B cell (primary cell): ENCODE results near the gene ZNF134. TPM values are rescaled to one million over a fixed set of nuclear protein-coding genes. Genes with fewer than 3 reads are reported as not detected.

Experiments used
- ATAC-seq: fragments of 200-7000 bp; cut with Tn5 transposase; one replicate; pipeline ENCODE4 v1.10.0; 2021; ENCODE audit warnings: low read depth, mild to moderate bottlenecking, moderate number of reproducible peaks, moderate library complexity
- CTCF ChIA-PET: fragments of 350-600 bp; sonication (Branson Sonifier 250); formaldehyde crosslinking; loops from one replicate; lab custom pipeline; 2021; ENCODE audit warnings: antibody characterized with exemption, inconsistent platforms; lab: Charles Lee
- POLR2A ChIA-PET: fragments of 350-600 bp; sonication (Branson Sonifier 250); formaldehyde crosslinking; loops from one replicate; lab custom pipeline; 2021; ENCODE audit warnings: antibody characterized with exemption; lab: Charles Lee
- DNase-seq: peaks from one replicate; pipeline ENCODE4 v3.0.0; 2013
- H2AFZ ChIP-seq: 2 replicates; pipeline ENCODE4 v1.6.1; 2012; ENCODE audit warnings: mild to moderate bottlenecking, low read depth, low read length; ENCODE audit not compliant: insufficient read depth, poor library complexity, severe bottlenecking
- H3K27ac ChIP-seq, 2 donors: 1 replicate in 1 of 2; 2 replicates in 1 of 2; pipeline ENCODE4 v1.5.1; 2012 to 2013; ENCODE audit warnings: low read length in 2 of 2, mild to moderate bottlenecking in 2 of 2, moderate library complexity in 1 of 2
- H3K27me3 ChIP-seq, 4 experiments: fragments of 200-600 bp in 1 of 4; sonication (generic) in 1 of 4; replicated peaks in 1 of 4; 1 replicate in 2 of 4; 2 replicates in 2 of 4; pipeline versions ENCODE4 v1.6.1 to v1.7.0; 2013 to 2016; ENCODE audit warnings: low read length in 3 of 4, mild to moderate bottlenecking in 2 of 4, mixed read lengths in 1 of 4, moderate library complexity in 1 of 4; ENCODE audit not compliant: insufficient read depth in 4 of 4, control insufficient read depth in 3 of 4; ENCODE audit errors: control extremely low read depth in 1 of 4
- H3K36me3 ChIP-seq, 2 experiments: replicated peaks in 1 of 2; 1 replicate in 1 of 2; 2 replicates in 1 of 2; pipeline versions ENCODE4 v1.6.1 to v1.7.1; 2013; ENCODE audit warnings: low read length in 1 of 2; ENCODE audit not compliant: insufficient read depth in 2 of 2, control insufficient read depth in 1 of 2; ENCODE audit errors: control extremely low read depth in 1 of 2, extremely low read depth in 1 of 2
- H3K4me1 ChIP-seq, 2 donors: fragments of 200-600 bp in 1 of 2; sonication (generic) in 1 of 2; 1 replicate in 1 of 2; 2 replicates in 1 of 2; pipeline versions ENCODE4 v1.5.1 to v1.6.1; 2013 to 2017; ENCODE audit warnings: low read length in 2 of 2; ENCODE audit not compliant: control insufficient read depth in 2 of 2, insufficient read depth in 2 of 2
- H3K4me2 ChIP-seq: replicated peaks from 2 replicates; pipeline ENCODE3; 2012; ENCODE audit warnings: mild to moderate bottlenecking, low read depth, low read length; ENCODE audit not compliant: poor library complexity, severe bottlenecking
- H3K4me3 ChIP-seq, 5 experiments: fragments of 200-600 bp in 1 of 5; sonication (generic) in 1 of 5; 1 replicate in 3 of 5; 2 replicates in 2 of 5; pipeline versions ENCODE4 v1.5.1 to v1.7.0; 2011 to 2016; ENCODE audit warnings: low read length in 4 of 5, mild to moderate bottlenecking in 4 of 5, low read depth in 2 of 5, control low read depth in 1 of 5, moderate library complexity in 1 of 5; ENCODE audit not compliant: insufficient read depth in 1 of 5; ENCODE audit errors: control extremely low read depth in 1 of 5, extremely low read depth in 1 of 5
- H3K79me2 ChIP-seq: fragments of 200-600 bp; sonication (generic); one replicate; pipeline ENCODE4 v1.6.0; 2016; ENCODE audit warnings: low read length; ENCODE audit not compliant: control insufficient read depth, insufficient read depth
- H3K9ac ChIP-seq: fragments of 200-600 bp; sonication (generic); 2 replicates; pipeline ENCODE4 v1.6.1; 2017; ENCODE audit warnings: mild to moderate bottlenecking, low read length, moderate library complexity
- H3K9me3 ChIP-seq, 3 donors: one replicate each; pipeline versions ENCODE4 v1.6.1 to v1.7.1; 2013; ENCODE audit warnings: low read length in 2 of 3; ENCODE audit not compliant: control insufficient read depth in 2 of 3, insufficient read depth in 1 of 3; ENCODE audit errors: control extremely low read depth in 1 of 3
- H4K20me1 ChIP-seq: 2 replicates; pipeline ENCODE4 v1.6.0; 2012; ENCODE audit warnings: mild to moderate bottlenecking, low read length; ENCODE audit not compliant: insufficient read depth, control insufficient read depth, poor library complexity, severe bottlenecking
- H3K27ac Mint-ChIP-seq: one replicate; pipeline ENCODE4 v1.8.0; 2021; ENCODE audit warnings: mixed read lengths
- H3K27me3 Mint-ChIP-seq: one replicate; pipeline ENCODE4 v1.8.0; 2021; ENCODE audit warnings: mixed read lengths
- H3K4me1 Mint-ChIP-seq: one replicate; pipeline ENCODE4 v1.8.0; 2021; ENCODE audit warnings: mixed read lengths
- H3K4me3 Mint-ChIP-seq: one replicate; pipeline ENCODE4 v1.8.0; 2021; ENCODE audit warnings: mixed read lengths
- H3K9me3 Mint-ChIP-seq: one replicate; pipeline ENCODE4 v1.8.0; 2022; ENCODE audit warnings: mixed read lengths; ENCODE audit not compliant: insufficient read depth
- EZH2 ChIP-seq: IDR thresholded peaks from 2 replicates; pipeline ENCODE4 v1.6.1; 2012; ENCODE audit warnings: borderline replicate concordance, low read depth, mild to moderate bottlenecking, moderate library complexity, low read length; ENCODE audit not compliant: insufficient read depth, poor library complexity, severe bottlenecking
- WGBS: methylation state at CpG from one replicate; pipeline ENCODE4 v1.1.5; 2013; ENCODE audit warnings: missing lambda C conversion rate; ENCODE audit not compliant: insufficient coverage; 5-methylcytosine and 5-hydroxymethylcytosine counted together
- intact Hi-C: fragments of 100-400 bp; cut with micrococcal nuclease; formaldehyde crosslinking; loops from one replicate; pipeline ENCODE4 v1.10.0; 2022
- polyA plus RNA-seq: library from polyadenylated mRNA; depleted of rRNA; stranded (reverse); fragments of >200 nt; gene quantifications from 2 replicates; pipeline ENCODE4 v1.2.3, GENCODE V29; 2012
- total RNA-seq, 2 donors: library from RNA; stranded (reverse); fragments of 120-200 nt in 1 of 2; gene quantifications; 1 replicate in 1 of 2; 2 replicates in 1 of 2; pipeline versions ENCODE4 v1.2.3 to v1.2.4, GENCODE V29; 2013 to 2022
- TF ChIP-seq, protein P1 (sequence below): fragments of 200-600 bp; IDR thresholded peaks from one replicate; pipeline ENCODE4 v1.8.0; 2022; ENCODE audit warnings: antibody characterized with exemption, mild to moderate bottlenecking

The ZNF134 gene
- total and polyA plus RNA-seq, 2 donors (not counting 1 experiment from before 2014, with no cell fraction given), result 7.8 to 38.9 TPM

DNA sequence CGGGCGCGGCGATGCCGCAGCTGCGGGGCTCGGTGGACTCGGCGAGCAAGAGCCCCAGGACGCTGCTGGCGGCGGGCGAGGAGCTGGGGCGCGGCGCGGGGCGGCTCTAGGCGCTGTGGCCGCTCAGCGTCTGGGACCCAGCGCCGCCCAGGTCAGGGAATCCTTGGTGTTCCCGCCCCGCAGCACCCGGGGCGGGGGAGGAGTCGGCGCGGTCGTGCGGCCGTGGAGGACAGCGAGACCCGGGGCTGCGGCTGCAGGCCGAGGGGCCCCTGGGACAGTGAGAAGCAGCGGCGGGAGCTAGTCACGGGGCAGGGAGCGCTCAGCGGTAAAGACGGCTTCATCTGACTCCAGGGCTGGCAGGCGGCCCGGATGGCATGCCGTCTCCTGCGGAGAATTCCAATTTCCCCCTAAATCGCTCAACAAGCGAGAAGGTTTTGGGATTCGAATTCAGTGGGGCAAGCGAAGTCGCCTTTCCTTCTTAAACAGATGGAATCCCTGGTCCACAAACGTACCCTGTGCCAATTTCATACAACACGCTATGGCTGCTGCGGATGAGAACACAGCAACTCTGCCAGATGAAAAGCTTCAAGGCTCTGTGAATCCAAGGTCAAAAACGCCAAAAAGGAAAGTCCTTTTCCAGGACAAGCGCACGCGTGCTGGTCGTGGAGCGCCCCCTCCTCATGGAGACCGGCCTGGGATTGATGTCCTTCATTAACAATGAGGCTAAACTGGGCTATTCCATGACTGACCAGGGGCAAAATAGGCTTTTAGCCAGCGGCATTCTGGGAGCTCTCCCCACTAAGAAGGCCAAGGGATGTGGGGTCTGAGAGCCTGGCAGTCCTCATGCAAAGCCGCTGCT is 50.5 kb downstream of the ZNF134 start:
- Mint-ChIP-seq H3K27me3 (peaks cover 32% of the 10 kb centered on the region), H3K4me1 (peaks cover 13% of the 10 kb centered on the region), H3K27ac (no peak overlapping the region), H3K9me3 (no peaks in the 10 kb centered on the region), H3K4me3 (peak overlapping the region; percentile 73)
- POLR2A ChIA-PET, result interaction anchor here (0.6 kb wide), 1 partner anchor 58 kb away, joined by 3 read pairs; no protein-coding TSS in a partner anchor
- H3K9ac ChIP-seq, result peak overlapping the region; percentile 57
- CTCF ChIA-PET, result no interaction called here
- DNase-seq, result peak; percentile 51
- no peak for TF ChIP-seq EZH2
- TF ChIP-seq, protein P1, sequence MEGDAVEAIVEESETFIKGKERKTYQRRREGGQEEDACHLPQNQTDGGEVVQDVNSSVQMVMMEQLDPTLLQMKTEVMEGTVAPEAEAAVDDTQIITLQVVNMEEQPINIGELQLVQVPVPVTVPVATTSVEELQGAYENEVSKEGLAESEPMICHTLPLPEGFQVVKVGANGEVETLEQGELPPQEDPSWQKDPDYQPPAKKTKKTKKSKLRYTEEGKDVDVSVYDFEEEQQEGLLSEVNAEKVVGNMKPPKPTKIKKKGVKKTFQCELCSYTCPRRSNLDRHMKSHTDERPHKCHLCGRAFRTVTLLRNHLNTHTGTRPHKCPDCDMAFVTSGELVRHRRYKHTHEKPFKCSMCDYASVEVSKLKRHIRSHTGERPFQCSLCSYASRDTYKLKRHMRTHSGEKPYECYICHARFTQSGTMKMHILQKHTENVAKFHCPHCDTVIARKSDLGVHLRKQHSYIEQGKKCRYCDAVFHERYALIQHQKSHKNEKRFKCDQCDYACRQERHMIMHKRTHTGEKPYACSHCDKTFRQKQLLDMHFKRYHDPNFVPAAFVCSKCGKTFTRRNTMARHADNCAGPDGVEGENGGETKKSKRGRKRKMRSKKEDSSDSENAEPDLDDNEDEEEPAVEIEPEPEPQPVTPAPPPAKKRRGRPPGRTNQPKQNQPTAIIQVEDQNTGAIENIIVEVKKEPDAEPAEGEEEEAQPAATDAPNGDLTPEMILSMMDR, result no peak
- peaks cover 9 to 13% of the 10 kb centered on the region in 2 donors for H3K4me1 ChIP-seq
- peak overlapping the region; percentile 87 for H3K4me2 ChIP-seq
- H3K27ac ChIP-seq, result no peak overlapping the region
- intact Hi-C loops, result no loop called here
- WGBS, result 5% methylated on average over 62 of the region's 64 CpGs
- peak; percentile 45 for ATAC-seq
- no peaks in the 10 kb centered on the region for H3K79me2 ChIP-seq
- peaks cover 0 to 51% (median 16%) of the 10 kb centered on the region in 4 experiments for H3K27me3 ChIP-seq
- H3K36me3 ChIP-seq, result no peaks in the 10 kb centered on the region
- H2AFZ ChIP-seq, result peak overlapping the region; percentile 75
- H4K20me1 ChIP-seq, result no peaks in the 10 kb centered on the region
- peak overlapping the region in 4 of 5 experiments; percentile 4 to 64 (median 42) for H3K4me3 ChIP-seq
- H3K9me3 ChIP-seq, result peaks cover 0 to 3% (median 1%) of the 10 kb centered on the region in 3 donors

DNA sequence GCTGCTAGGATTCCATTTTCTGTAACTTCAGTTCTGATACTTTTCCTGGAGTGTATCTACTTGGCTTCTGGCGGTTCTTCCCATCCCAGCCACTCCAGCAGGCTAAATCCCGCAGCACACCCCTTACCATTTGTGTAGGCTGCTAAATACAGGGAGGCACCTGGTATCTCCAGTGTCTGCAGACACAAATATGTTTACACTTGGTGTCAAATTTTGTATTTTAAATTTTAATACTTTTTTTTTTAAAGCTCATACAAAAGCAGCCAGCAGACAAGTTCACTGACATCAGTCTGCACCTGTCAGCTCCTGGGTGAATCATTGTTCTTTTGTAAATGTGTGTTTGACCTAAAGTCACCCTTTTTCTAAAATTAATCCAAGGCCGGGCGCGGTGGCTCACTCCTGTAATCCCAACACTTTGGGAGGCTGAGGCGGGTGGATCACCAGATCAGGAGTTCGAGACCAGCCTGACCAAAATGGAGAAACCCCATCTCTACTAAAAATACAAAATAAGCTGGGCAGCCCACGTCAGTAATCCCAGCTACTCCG is 51.3 kb downstream of the ZNF134 start:
- H3K4me2 ChIP-seq, result no peak overlapping the region
- ChIA-PET POLR2A (no interaction called here), CTCF (no interaction called here)
- ATAC-seq, result no peak
- H3K9me3 Mint-ChIP-seq, result no peaks in the 10 kb centered on the region
- no peak for DNase-seq
- peaks cover 0 to 3% (median 1%) of the 10 kb centered on the region in 3 donors for H3K9me3 ChIP-seq
- WGBS, result 100% methylated on average over 8 of the region's 9 CpGs
- peaks cover 9 to 13% of the 10 kb centered on the region in 2 donors for H3K4me1 ChIP-seq
- H4K20me1 ChIP-seq, result no peaks in the 10 kb centered on the region
- H3K27ac ChIP-seq, result no peak overlapping the region
- H3K4me3 Mint-ChIP-seq, result peak overlapping the region; percentile 73
- no peak overlapping the region for H3K9ac ChIP-seq
- peaks cover 30% of the 10 kb centered on the region for H3K27me3 Mint-ChIP-seq
- H3K27ac Mint-ChIP-seq, result no peak overlapping the region
- H3K4me1 Mint-ChIP-seq, result peaks cover 13% of the 10 kb centered on the region
- TF ChIP-seq EZH2, result no peak
- intact Hi-C loops, result no loop called here
- H3K36me3 ChIP-seq, result no peaks in the 10 kb centered on the region
- H3K27me3 ChIP-seq, result peaks cover 0 to 47% (median 16%) of the 10 kb centered on the region in 4 experiments
- no peak overlapping the region for H2AFZ ChIP-seq
- H3K79me2 ChIP-seq, result no peaks in the 10 kb centered on the region
- H3K4me3 ChIP-seq, result no peak overlapping the region
